Activated CD4-positive, CD25-positive, alpha-beta regulatory T cell (primary cell): Measurements from ENCODE around the gene DDX55.

Source experiments
- DNase-seq, 4 experiments: peaks; one replicate each; lab custom pipeline; 2025; lab: John Stamatoyannopoulos, UW

The DDX55 gene

GRCh38 chr12:123608182-123608581 is 6.3 kb downstream of the DDX55 start:
- no peak for DNase-seq

GRCh38 chr12:123614110-123614509 is 12.2 kb downstream of the DDX55 start:
- no peak for DNase-seq

GRCh38 chr12:123614531-123614930 is 12.6 kb downstream of the DDX55 start:
- DNase-seq = no peak

GRCh38 chr12:123617144-123617543 is 15.2 kb downstream of the DDX55 start:
- DNase-seq = no peak

GRCh38 chr12:123617580-123617979 is 15.7 kb downstream of the DDX55 start:
- no peak for DNase-seq

GRCh38 chr12:123621101-123621500 is 19.2 kb downstream of the DDX55 start:
- no peak for DNase-seq

GRCh38 chr12:123621619-123622530 is 20.0 kb downstream of the DDX55 start:
- DNase-seq = no peak

- peak; percentile 88 to 95 (median 92) for DNase-seq
Observed at GRCh38 chr12:123633379-123634141, 31.7 kb downstream of the DDX55 start, which contains the start of the genes EIF2B1 and GTF2H3. Gene EIF2B1 (minus strand): TSS chr12:123633686. CDS start chr12:123633557, 129 bp downstream. Gene GTF2H3 (plus strand): TSS chr12:123633829. CDS start chr12:123633860, 31 bp downstream.

- DNase-seq = no peak
Observed at GRCh38 chr12:123634142-123634561, 32.3 kb downstream of the DDX55 start.

GRCh38 chr12:123643911-123644310 is 42.0 kb downstream of the DDX55 start:
- no peak for DNase-seq

GRCh38 chr12:123645380-123645779 is 43.5 kb downstream of the DDX55 start:
- DNase-seq = no peak

- no peak for DNase-seq
Observed at GRCh38 chr12:123645878-123646277, 44.0 kb downstream of the DDX55 start.

- DNase-seq = no peak
Observed at GRCh38 chr12:123648401-123648800, 46.5 kb downstream of the DDX55 start.

GRCh38 chr12:123654129-123654701 is 52.3 kb downstream of the DDX55 start:
- no peak for DNase-seq

- DNase-seq = no peak
Observed at GRCh38 chr12:123655420-123655819, 53.5 kb downstream of the DDX55 start.

GRCh38 chr12:123656392-123656791 is 54.5 kb downstream of the DDX55 start:
- no peak for DNase-seq

GRCh38 chr12:123657211-123657610 is 55.3 kb downstream of the DDX55 start:
- no peak for DNase-seq

GRCh38 chr12:123659996-123660727 is 58.3 kb downstream of the DDX55 start:
- no peak for DNase-seq

- DNase-seq = no peak
Observed at GRCh38 chr12:123667771-123668170, 65.9 kb downstream of the DDX55 start.
